Spleen (tissue), 11 donors: ENCODE data around the gene GLIS1. TPM values are rescaled to one million over a fixed set of nuclear protein-coding genes. Genes with fewer than 3 reads are reported as not detected.

ENCODE experiments used
- DNase-seq: peaks from one replicate; pipeline ENCODE4 v3.0.0-alpha.2; 2020
- H3K27ac ChIP-seq, 8 donors: fragments of 200-600 bp; sonication (generic) in 7 of 8; 1 replicate in 4 of 8; 2 replicates in 4 of 8; pipeline versions ENCODE4 v1.5.0 to v1.8.0; 2016 to 2021; ENCODE audit warnings: inconsistent platforms in 4 of 8, mild to moderate bottlenecking in 4 of 8, moderate library complexity in 1 of 8
- H3K27me3 ChIP-seq, 7 donors: fragments of 200-600 bp; sonication (generic) in 6 of 7; replicated peaks in 1 of 7; 1 replicate in 4 of 7; 2 replicates in 3 of 7; pipeline versions ENCODE4 v1.5.0 to v1.8.0; 2016 to 2021; ENCODE audit warnings: inconsistent platforms in 3 of 7, mild to moderate bottlenecking in 1 of 7
- H3K36me3 ChIP-seq, 6 donors: fragments of 200-600 bp; sonication (generic) in 5 of 6; 1 replicate in 4 of 6; 2 replicates in 2 of 6; pipeline versions ENCODE4 v1.5.0 to v1.8.0; 2016 to 2021; ENCODE audit warnings: inconsistent platforms in 2 of 6
- H3K4me1 ChIP-seq, 6 donors: fragments of 200-600 bp; sonication (generic) in 5 of 6; 1 replicate in 3 of 6; 2 replicates in 3 of 6; pipeline versions ENCODE4 v1.5.0 to v1.8.0; 2016 to 2021; ENCODE audit warnings: inconsistent platforms in 3 of 6
- H3K4me3 ChIP-seq, 8 donors: fragments of 200-600 bp; sonication (generic) in 7 of 8; 1 replicate in 4 of 8; 2 replicates in 4 of 8; pipeline versions ENCODE4 v1.5.0 to v1.8.0; 2016 to 2021; ENCODE audit warnings: inconsistent platforms in 4 of 8, mild to moderate bottlenecking in 4 of 8, moderate library complexity in 2 of 8
- H3K9me3 ChIP-seq, 8 donors: fragments of 200-600 bp; sonication (generic) in 7 of 8; 1 replicate in 4 of 8; 2 replicates in 4 of 8; pipeline versions ENCODE4 v1.5.0 to v1.8.0; 2016 to 2021; ENCODE audit warnings: inconsistent platforms in 4 of 8
- POLR2A ChIP-seq, 3 donors: fragments of 450-650 bp; IDR thresholded peaks; one replicate each; pipeline ENCODE4 v1.5.1; 2017; ENCODE audit warnings: antibody characterized with exemption in 3 of 3, mild to moderate bottlenecking in 1 of 3
- POLR2AphosphoS5 ChIP-seq, 3 donors: sonication (generic); formaldehyde crosslinking; IDR thresholded peaks; one replicate each; pipeline ENCODE4 v1.5.1; 2017; ENCODE audit warnings: antibody characterized with exemption in 3 of 3
- WGBS, 5 donors: extraction: QIAGEN DNeasy Blood & Tissue Kit in 3 of 5; methylation state at CpG; one replicate each; pipeline versions ENCODE4 v1.1.5 to v1.1.7; 2013 to 2018; 5-methylcytosine and 5-hydroxymethylcytosine counted together
- intact Hi-C: fragments of 100-400 bp; cut with DNase I; formaldehyde crosslinking; loops from one replicate; pipeline ENCODE4 v1.15.0; 2023; ENCODE audit warnings: low total_unique reads
- polyA plus RNA-seq, 3 donors: library from polyadenylated mRNA; stranded (reverse); fragments of 200-250 nt; gene quantifications; one replicate each; pipeline ENCODE4 v1.2.1, GENCODE V29; 2013
- total RNA-seq, 7 donors: library from RNA; depleted of rRNA in 3 of 7; stranded (reverse); fragments of >200 nt in 3 of 7; fragmentation: NEBNext Ultra II Directional in 4 of 7; extraction: Animal tissue kit (Norgen Biotek cat#: 25700) in 4 of 7; gene quantifications; one replicate each; pipeline versions ENCODE4 v1.1.0 to v1.2.1, GENCODE V29; 2016 to 2021
- TF ChIP-seq, protein P1 (sequence below), 11 experiments: fragments of 200-600 bp in 7 of 11; fragments of 450-650 bp in 4 of 11; sonication (generic) in 4 of 11; IDR thresholded peaks in 8 of 11; conservative IDR thresholded peaks in 3 of 11; 1 replicate in 7 of 11; 2 replicates in 4 of 11; pipeline versions ENCODE4 v1.4.0 to v1.8.0; 2016 to 2021; ENCODE audit warnings: antibody characterized with exemption in 11 of 11, inconsistent platforms in 4 of 11, mild to moderate bottlenecking in 1 of 11
- donor health status: healthy with polysubstance abuse.
- donor health status: DM: no; HTN: no; CAD: no; lungs with moderate emphysema.
- donor health status: DM: no; HTN: no; CAD: no.
- donor health status: Bipolar disorder and iron deficiency.
- donor health status: healthy.
- donor health status: DM: no; HTN: no; CAD: no.
- donor health status: DM: yes; HTN: yes; CAD: no.

Gene GLIS1
- total and polyA plus RNA-seq, 10 donors: 0.04 to 0.39 (median 0.26) TPM; not detected in 5

- Histone ChIP-seq H3K4me3 (no peak overlapping the region), H3K36me3 (no peaks in the 10 kb centered on the region), H3K27ac (no peak overlapping the region), H3K27me3 (no peaks in the 10 kb centered on the region), H3K9me3 (no peaks in the 10 kb centered on the region), H3K4me1 (no peaks in the 10 kb centered on the region)
- intact Hi-C loops: no loop called here
- DNase-seq: no peak
- 38 to 63% (median 59%) methylated on average over 3 to 6 of the region's 6 CpGs for WGBS, 5 donors
- TF ChIP-seq, protein P1, sequence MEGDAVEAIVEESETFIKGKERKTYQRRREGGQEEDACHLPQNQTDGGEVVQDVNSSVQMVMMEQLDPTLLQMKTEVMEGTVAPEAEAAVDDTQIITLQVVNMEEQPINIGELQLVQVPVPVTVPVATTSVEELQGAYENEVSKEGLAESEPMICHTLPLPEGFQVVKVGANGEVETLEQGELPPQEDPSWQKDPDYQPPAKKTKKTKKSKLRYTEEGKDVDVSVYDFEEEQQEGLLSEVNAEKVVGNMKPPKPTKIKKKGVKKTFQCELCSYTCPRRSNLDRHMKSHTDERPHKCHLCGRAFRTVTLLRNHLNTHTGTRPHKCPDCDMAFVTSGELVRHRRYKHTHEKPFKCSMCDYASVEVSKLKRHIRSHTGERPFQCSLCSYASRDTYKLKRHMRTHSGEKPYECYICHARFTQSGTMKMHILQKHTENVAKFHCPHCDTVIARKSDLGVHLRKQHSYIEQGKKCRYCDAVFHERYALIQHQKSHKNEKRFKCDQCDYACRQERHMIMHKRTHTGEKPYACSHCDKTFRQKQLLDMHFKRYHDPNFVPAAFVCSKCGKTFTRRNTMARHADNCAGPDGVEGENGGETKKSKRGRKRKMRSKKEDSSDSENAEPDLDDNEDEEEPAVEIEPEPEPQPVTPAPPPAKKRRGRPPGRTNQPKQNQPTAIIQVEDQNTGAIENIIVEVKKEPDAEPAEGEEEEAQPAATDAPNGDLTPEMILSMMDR (IDR thresholded peaks at IDR 0.05 in 8 of 11, conservative IDR thresholded peaks at IDR 0.05 in 3 of 11): no peak
- TF ChIP-seq POLR2AphosphoS5 (IDR thresholded peaks at IDR 0.05): no peak
- no peak for TF ChIP-seq POLR2A (IDR thresholded peaks at IDR 0.05)
Observed at GRCh38 chr1:53725238-53725689, 13.7 kb downstream of the GLIS1 start.

- no peak for DNase-seq
- intact Hi-C loops: no loop called here
- no peaks in the 10 kb centered on the region for H3K27me3 ChIP-seq
- no peak overlapping the region for H3K4me3 ChIP-seq
- no peaks in the 10 kb centered on the region for H3K36me3 ChIP-seq
- H3K9me3 ChIP-seq: no peaks in the 10 kb centered on the region
- WGBS, 5 donors: 89 to 97% (median 92%) methylated on average over 1 of the region's 1 CpG
- H3K27ac ChIP-seq: no peak overlapping the region
- no peak for TF ChIP-seq POLR2A (IDR thresholded peaks at IDR 0.05)
- TF ChIP-seq POLR2AphosphoS5 (IDR thresholded peaks at IDR 0.05): no peak
- TF ChIP-seq, protein P1 (IDR thresholded peaks at IDR 0.05 in 8 of 11, conservative IDR thresholded peaks at IDR 0.05 in 3 of 11): no peak
- H3K4me1 ChIP-seq: no peaks in the 10 kb centered on the region
Observed at GRCh38 chr1:53722025-53722424, 16.9 kb downstream of the GLIS1 start.

- intact Hi-C loops: no loop called here
- H3K9me3 ChIP-seq: no peaks in the 10 kb centered on the region
- no peaks in the 10 kb centered on the region for H3K36me3 ChIP-seq
- H3K4me3 ChIP-seq: no peak overlapping the region
- H3K27ac ChIP-seq: no peak overlapping the region
- DNase-seq: no peak
- TF ChIP-seq, protein P1 (IDR thresholded peaks at IDR 0.05 in 8 of 11, conservative IDR thresholded peaks at IDR 0.05 in 3 of 11): no peak
- TF ChIP-seq POLR2A (IDR thresholded peaks at IDR 0.05): no peak
- TF ChIP-seq POLR2AphosphoS5 (IDR thresholded peaks at IDR 0.05): no peak
- no peaks in the 10 kb centered on the region for H3K4me1 ChIP-seq
- 66 to 87% (median 74%) methylated on average over 4 of the region's 4 CpGs for WGBS, 5 donors
- H3K27me3 ChIP-seq: no peaks in the 10 kb centered on the region
Observed at GRCh38 chr1:53721088-53721487, 17.9 kb downstream of the GLIS1 start.

DNA sequence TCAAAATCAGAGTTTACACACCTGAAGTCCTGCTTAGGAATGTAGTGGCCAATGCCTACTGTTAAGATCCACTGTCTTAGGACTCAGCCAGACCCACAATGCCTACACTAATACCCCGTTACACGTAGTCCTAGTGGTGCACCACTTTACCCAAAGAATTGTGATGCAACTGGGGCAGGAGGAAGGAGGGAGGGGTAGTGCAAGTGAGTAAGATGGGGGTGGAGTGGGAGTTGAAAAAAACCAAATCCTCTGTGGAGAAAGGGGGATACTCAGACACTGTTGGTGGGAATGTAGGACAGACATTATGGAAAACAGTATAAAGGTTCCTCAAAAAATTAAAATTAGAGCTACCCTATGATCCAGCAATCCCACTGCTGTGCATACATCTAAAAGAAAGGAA lies 19.5 kb downstream of the GLIS1 start:
- WGBS, 5 donors: 59 to 87% (median 73%) methylated on average over 2 of the region's 2 CpGs
- H3K4me3 ChIP-seq: no peak overlapping the region
- DNase-seq: no peak
- H3K27ac ChIP-seq: no peak overlapping the region
- H3K9me3 ChIP-seq: no peaks in the 10 kb centered on the region
- intact Hi-C loops: no loop called here
- peaks cover 0 to 9% (median 0%) of the 10 kb centered on the region in 7 donors for H3K27me3 ChIP-seq
- TF ChIP-seq, protein P1 (IDR thresholded peaks at IDR 0.05 in 8 of 11, conservative IDR thresholded peaks at IDR 0.05 in 3 of 11): no peak
- TF ChIP-seq POLR2AphosphoS5 (IDR thresholded peaks at IDR 0.05) (no peak), POLR2A (IDR thresholded peaks at IDR 0.05) (no peak)
- H3K4me1 ChIP-seq: no peaks in the 10 kb centered on the region
- H3K36me3 ChIP-seq: no peaks in the 10 kb centered on the region
